ENCODE measurements around the gene PSMB7. TPM values are rescaled to one million over a fixed set of nuclear protein-coding genes. Genes with fewer than 3 reads are reported as not detected.

The PSMB7 gene
- total and polyA plus RNA-seq, 2 of the 4 experiments (the other 2 are of a cell fraction), result 340 to 430 TPM

- H4K91ac ChIP-seq (ENCODE audit: insufficient read depth, low read depth, low read length), result peak overlapping the region; percentile 27; the same call in 1 of the 2 replicates
- H3K4ac ChIP-seq (ENCODE audit: low read depth, low read length), result no peak overlapping the region
- H2BK15ac ChIP-seq (ENCODE audit: low read depth, low read length), result no peak overlapping the region
- H3K27me3 ChIP-seq (ENCODE audit: control insufficient read depth, insufficient read depth, low read length), result no peaks in the 10 kb centered on the region
- peaks cover 41% of the 10 kb centered on the region for H3K4me1 ChIP-seq (ENCODE audit: control insufficient read depth, insufficient read depth, low read length)
- no peak overlapping the region for H2AFZ ChIP-seq (replicated peaks; ENCODE audit: low read length, poor library complexity)
- ChIA-PET POLR2A (ENCODE audit: unreplicated experiment) (no interaction called here), CTCF (interaction anchor here (0.5 to 1.5 kb wide), 4 partner anchors 13 to 179 kb away, joined by 3 to 6 read pairs (median 4); no protein-coding TSS in a partner anchor)
- H3K27ac ChIP-seq (ENCODE audit: insufficient read depth, low read length), result no peak overlapping the region
- in situ Hi-C loops (cut with MboI; ENCODE audit: low sequenced_read_pairs), result no loop called here
- no peak for DNase-seq
- no peak overlapping the region for H3K4me3 ChIP-seq (ENCODE audit: insufficient read depth, low read depth, low read length)
- no peak overlapping the region for H2AK9ac ChIP-seq (replicated peaks; ENCODE audit: low read depth, low read length, poor library complexity)
- no peak for TF ChIP-seq NFE2L2 (IDR thresholded peaks at IDR 0.05; ENCODE audit: low read depth, low read length)
- TF ChIP-seq CTCF (conservative IDR thresholded peaks at IDR 0.05; ENCODE audit: low read depth, low read length), result peak; percentile 29; the same call in 1 of the 2 replicates
- TF ChIP-seq RAD21 (IDR thresholded peaks at IDR 0.05; ENCODE audit: low read length), result peak; percentile 32
- no peak for TF ChIP-seq USF2 (IDR thresholded peaks at IDR 0.05; ENCODE audit: low read depth, low read length)
- no peak for TF ChIP-seq CEBPB (IDR thresholded peaks at IDR 0.05; ENCODE audit: low read depth, low read length)
- no peak for TF ChIP-seq MAFK (IDR thresholded peaks at IDR 0.05; ENCODE audit: low read depth, low read length)
- no peak for TF ChIP-seq MXI1 (IDR thresholded peaks at IDR 0.05; ENCODE audit: borderline replicate concordance, low read depth, low read length)
- TF ChIP-seq RCOR1 (IDR thresholded peaks at IDR 0.05; ENCODE audit: insufficient replicate concordance, low read length), result no peak
- 100% methylated on average over 1 of the region's 3 CpGs; no CpG with 5 or more reads in 1 of the 2 experiments for WGBS, 2 experiments (ENCODE audit: extremely low coverage in 2 of 2, insufficient read length in 1 of 2)
- H2BK120ac ChIP-seq (ENCODE audit: low read depth, low read length), result no peak overlapping the region
- H2BK5ac ChIP-seq (ENCODE audit: low read depth, low read length, poor library complexity, severe bottlenecking), result no peak overlapping the region
- H3K56ac ChIP-seq (ENCODE audit: extremely low read depth, insufficient read depth, low read length), result no peak overlapping the region
- peaks cover 52% of the 10 kb centered on the region for H4K20me1 ChIP-seq (ENCODE audit: insufficient read depth, low read length)
- H3K23ac ChIP-seq (ENCODE audit: low read depth, low read length), result peak overlapping the region; percentile 55; the same call in 1 of the 2 replicates
- BruUV-seq (replicated peaks), result no TSS peak
- H3K9ac ChIP-seq (ENCODE audit: low read depth, low read length), result no peak overlapping the region
- ATAC-seq (ENCODE audit: low read depth), result no peak
- no peak overlapping the region for H4K8ac ChIP-seq (ENCODE audit: low read depth in 2 of 2, low read length in 2 of 2)
- peaks cover 5% of the 10 kb centered on the region for H3K36me3 ChIP-seq (ENCODE audit: control insufficient read depth, insufficient read depth, low read length)
- H2BK20ac ChIP-seq (ENCODE audit: low read depth, low read length), result no peak overlapping the region
- no peak overlapping the region for H2AK5ac ChIP-seq (ENCODE audit: low read depth, low read length)
- H3K14ac ChIP-seq (replicated peaks; ENCODE audit: low read depth, low read length), result no peak overlapping the region
- H4K5ac ChIP-seq (ENCODE audit: low read depth, low read length), result no peak overlapping the region
- dilution Hi-C loops (cut with HindIII; ENCODE audit: low sequenced_read_pairs, unreplicated experiment), result no loop called here
- H3K9me3 ChIP-seq (ENCODE audit: control insufficient read depth, insufficient read depth, low read length), result no peaks in the 10 kb centered on the region
- no peak overlapping the region for H3K4me2 ChIP-seq (ENCODE audit: low read depth, low read length)
- H3K79me1 ChIP-seq (ENCODE audit: low read depth in 1 of 2, low read length in 2 of 2), result peaks cover 26 to 86% of the 10 kb centered on the region in 2 experiments
- no peak overlapping the region for H3K18ac ChIP-seq (ENCODE audit: low read depth, low read length)
- H3K9me1 ChIP-seq (ENCODE audit: insufficient read depth, low read length), result peaks cover 16% of the 10 kb centered on the region
- intact Hi-C loops (cut with micrococcal nuclease), result no loop called here
Observed at GRCh38 chr9:124394596-124394995, 20.6 kb downstream of the PSMB7 start.
